Right lobe of liver (tissue), 6 donors: ENCODE measurements around the gene DENND1B. TPM values are rescaled to one million over a fixed set of nuclear protein-coding genes. Genes with fewer than 3 reads are reported as not detected.

Source experiments
- ATAC-seq, 4 donors: fragments of 200-7000 bp; cut with Tn5 transposase; one replicate each; pipeline ENCODE4 v1.9.1; 2020; ENCODE audit warnings: mild to moderate bottlenecking in 4 of 4, moderate library complexity in 4 of 4
- DNase-seq, 3 donors: peaks; one replicate each; pipeline ENCODE4 v3.0.0-alpha.2; 2020
- H3K27ac ChIP-seq, 3 donors: fragments of 200-600 bp; one replicate each; pipeline ENCODE4 v1.8.0; 2022
- H3K27me3 ChIP-seq, 2 donors: fragments of 200-600 bp; one replicate each; pipeline ENCODE4 v1.8.0; 2022
- H3K36me3 ChIP-seq, 4 donors: fragments of 200-600 bp; sonication (generic) in 1 of 4; one replicate each; pipeline versions ENCODE4 v1.5.1 to v1.8.0; 2017 to 2022; ENCODE audit warnings: control low read depth in 1 of 4
- H3K4me1 ChIP-seq, 4 donors: fragments of 200-600 bp; sonication (generic) in 1 of 4; one replicate each; pipeline versions ENCODE4 v1.5.1 to v1.8.0; 2017 to 2022; ENCODE audit warnings: control low read depth in 1 of 4
- H3K4me3 ChIP-seq, 3 donors: fragments of 200-600 bp; one replicate each; pipeline ENCODE4 v1.8.0; 2022
- H3K9me3 ChIP-seq, 4 donors: fragments of 200-600 bp; sonication (generic) in 1 of 4; one replicate each; pipeline versions ENCODE4 v1.5.1 to v1.8.0; 2017 to 2022; ENCODE audit warnings: control low read depth in 1 of 4
- POLR2A ChIP-seq: fragments of 450-650 bp; IDR thresholded peaks from one replicate; pipeline ENCODE4 v1.6.1; 2017; ENCODE audit warnings: antibody characterized with exemption, mild to moderate bottlenecking
- WGBS: methylation state at CpG from one replicate; pipeline ENCODE4 v1.1.6; 2018; ENCODE audit warnings: low coverage, low lambda C conversion rate; ENCODE audit not compliant: insufficient coverage; ENCODE audit errors: missing lambda C conversion rate; 5-methylcytosine and 5-hydroxymethylcytosine counted together
- intact Hi-C, 2 donors: fragments of 100-400 bp; cut with DNase I; formaldehyde crosslinking; loops; one replicate each; pipeline versions ENCODE4 v1.11.2 to v1.14.1; 2022
- total RNA-seq, 6 experiments: library from RNA; depleted of rRNA in 2 of 6; stranded (reverse); fragments of >200 nt in 2 of 6; fragmentation: NEBNext Ultra II Directional in 3 of 6; extraction: Animal tissue kit (Norgen Biotek cat#: 25700) in 3 of 6; gene quantifications; one replicate each; pipeline versions ENCODE4 v1.1.0 to v1.2.4, GENCODE V29; 2016 to 2023
- TF ChIP-seq, protein P1 (sequence below), 4 donors: fragments of 200-600 bp in 3 of 4; fragments of 450-650 bp in 1 of 4; IDR thresholded peaks; one replicate each; pipeline versions ENCODE4 v1.5.1 to v1.8.0; 2016 to 2022; ENCODE audit warnings: antibody characterized with exemption in 4 of 4, mild to moderate bottlenecking in 2 of 4
- donor health status: DM: no; HTN: yes; CAD: no.
- donor health status: DM: no; HTN: no; CAD: no.
- donor health status: DM: no; HTN: no; CAD: no.
- donor health status: DM: no; HTN: yes; CAD: no.
- donor health status: DM: no; HTN: yes; CAD: no.

DENND1B gene
- total RNA-seq, 6 experiments from 2014 or later: 6.4 to 8.9 (median 7.3) TPM

DNA sequence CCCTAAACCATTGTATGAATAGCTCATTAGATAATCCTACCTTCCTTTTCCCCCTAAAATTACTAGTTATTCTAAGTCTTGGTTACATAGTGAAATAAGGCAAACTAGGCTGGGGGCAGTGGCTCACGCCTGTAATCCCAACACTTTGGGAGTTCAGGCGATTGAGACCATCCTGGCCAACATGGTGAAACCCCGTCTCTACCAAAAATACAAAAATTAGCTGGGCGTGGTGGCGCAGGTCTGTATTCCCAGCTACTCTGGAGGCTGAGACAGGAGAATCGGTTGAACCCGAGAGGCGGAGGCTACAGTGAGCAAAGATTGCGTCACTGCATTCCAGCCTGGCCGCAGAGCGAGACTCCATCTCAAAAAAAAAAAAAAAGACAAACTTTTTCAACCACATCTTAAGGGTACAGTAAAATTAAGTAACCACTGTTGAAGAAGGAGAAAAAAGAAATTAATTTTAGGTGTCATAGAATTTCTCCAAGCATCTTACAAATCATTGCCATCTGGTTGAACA is 108.5 kb downstream of the DENND1B start:
- Histone ChIP-seq H3K4me1 (peaks cover 0 to 5% (median 0%) of the 10 kb centered on the region in 4 donors), H3K9me3 (no peaks in the 10 kb centered on the region), H3K4me3 (no peak overlapping the region), H3K27ac (no peak overlapping the region), H3K36me3 (no peaks in the 10 kb centered on the region), H3K27me3 (no peaks in the 10 kb centered on the region)
- ATAC-seq (no peak), DNase-seq (no peak)
- 89% methylated on average over 8 of the region's 11 CpGs for WGBS
- TF ChIP-seq, protein P1, sequence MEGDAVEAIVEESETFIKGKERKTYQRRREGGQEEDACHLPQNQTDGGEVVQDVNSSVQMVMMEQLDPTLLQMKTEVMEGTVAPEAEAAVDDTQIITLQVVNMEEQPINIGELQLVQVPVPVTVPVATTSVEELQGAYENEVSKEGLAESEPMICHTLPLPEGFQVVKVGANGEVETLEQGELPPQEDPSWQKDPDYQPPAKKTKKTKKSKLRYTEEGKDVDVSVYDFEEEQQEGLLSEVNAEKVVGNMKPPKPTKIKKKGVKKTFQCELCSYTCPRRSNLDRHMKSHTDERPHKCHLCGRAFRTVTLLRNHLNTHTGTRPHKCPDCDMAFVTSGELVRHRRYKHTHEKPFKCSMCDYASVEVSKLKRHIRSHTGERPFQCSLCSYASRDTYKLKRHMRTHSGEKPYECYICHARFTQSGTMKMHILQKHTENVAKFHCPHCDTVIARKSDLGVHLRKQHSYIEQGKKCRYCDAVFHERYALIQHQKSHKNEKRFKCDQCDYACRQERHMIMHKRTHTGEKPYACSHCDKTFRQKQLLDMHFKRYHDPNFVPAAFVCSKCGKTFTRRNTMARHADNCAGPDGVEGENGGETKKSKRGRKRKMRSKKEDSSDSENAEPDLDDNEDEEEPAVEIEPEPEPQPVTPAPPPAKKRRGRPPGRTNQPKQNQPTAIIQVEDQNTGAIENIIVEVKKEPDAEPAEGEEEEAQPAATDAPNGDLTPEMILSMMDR (IDR thresholded peaks at IDR 0.05): no peak
- TF ChIP-seq POLR2A: no peak
- intact Hi-C loops: no loop called here

GRCh38 chr1:197664391-197664790 is 110.9 kb downstream of the DENND1B start:
- no peaks in the 10 kb centered on the region for H3K9me3 ChIP-seq
- H3K4me3 ChIP-seq: no peak overlapping the region
- ATAC-seq: no peak
- no peak overlapping the region for H3K27ac ChIP-seq
- DNase-seq: no peak
- 82% methylated on average over 1 of the region's 1 CpG for WGBS
- intact Hi-C loops: no loop called here
- no peaks in the 10 kb centered on the region for H3K27me3 ChIP-seq
- TF ChIP-seq, protein P1 (IDR thresholded peaks at IDR 0.05): no peak
- TF ChIP-seq POLR2A: no peak
- no peaks in the 10 kb centered on the region for H3K36me3 ChIP-seq
- H3K4me1 ChIP-seq: no peaks in the 10 kb centered on the region

DNA sequence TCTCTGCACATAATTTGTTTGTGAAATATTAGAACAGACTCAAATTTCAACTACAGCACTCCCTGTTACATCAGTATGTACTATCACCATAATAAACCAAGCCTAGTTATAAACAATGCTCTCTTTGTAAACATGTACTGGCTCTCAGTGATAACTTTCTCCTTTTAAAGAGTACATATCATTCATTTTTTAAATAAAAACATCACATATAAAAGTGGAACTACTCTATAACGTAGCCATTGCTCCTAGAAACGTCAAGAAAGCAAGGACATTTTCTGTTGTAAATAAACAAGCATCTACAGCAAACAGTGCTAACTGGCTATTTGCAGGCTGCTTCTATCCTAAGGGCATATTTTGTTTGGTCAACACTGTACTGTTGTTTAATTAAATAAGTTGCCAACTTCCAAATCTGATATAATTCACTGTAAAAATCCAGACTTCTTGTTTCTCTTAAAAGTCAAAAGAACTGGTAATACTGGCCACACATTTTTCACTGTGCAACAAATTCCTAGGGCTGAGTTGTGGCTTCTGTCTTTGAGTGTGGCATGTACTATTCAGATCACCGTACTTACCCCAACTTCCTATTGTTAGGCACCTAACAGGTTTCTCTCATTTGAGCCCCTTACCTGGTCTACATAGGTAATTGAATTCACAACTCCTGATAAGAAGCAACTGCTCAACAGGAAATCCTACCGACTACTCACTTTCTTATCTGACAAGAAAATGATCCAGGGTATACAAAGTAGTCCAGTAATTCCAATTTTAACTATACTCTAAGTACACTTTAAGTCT is 111.9 kb downstream of the DENND1B start:
- intact Hi-C loops: no loop called here
- no peaks in the 10 kb centered on the region for H3K27me3 ChIP-seq
- no peak for TF ChIP-seq POLR2A
- TF ChIP-seq, protein P1 (IDR thresholded peaks at IDR 0.05): no peak
- DNase-seq (no peak), ATAC-seq (no peak)
- 52% methylated on average over 4 of the region's 4 CpGs for WGBS
- H3K36me3 ChIP-seq: no peaks in the 10 kb centered on the region
- H3K4me1 ChIP-seq: no peaks in the 10 kb centered on the region
- no peaks in the 10 kb centered on the region for H3K9me3 ChIP-seq
- H3K4me3 ChIP-seq: no peak overlapping the region
- no peak overlapping the region for H3K27ac ChIP-seq

GRCh38 chr1:197660389-197660788 is 114.9 kb downstream of the DENND1B start:
- Histone ChIP-seq H3K27ac (no peak overlapping the region), H3K36me3 (no peaks in the 10 kb centered on the region), H3K4me1 (peaks cover 0 to 2% (median 0%) of the 10 kb centered on the region in 4 donors), H3K4me3 (no peak overlapping the region), H3K27me3 (no peaks in the 10 kb centered on the region), H3K9me3 (no peaks in the 10 kb centered on the region)
- no peak for DNase-seq
- intact Hi-C loops: no loop called here
- TF ChIP-seq, protein P1 (IDR thresholded peaks at IDR 0.05): no peak
- no peak for TF ChIP-seq POLR2A
- no peak for ATAC-seq
